Measurements from ENCODE around the gene GCFC2.

GRCh38 chr2:75752828-75753227 lies 42.1 kb upstream of the GCFC2 start:
- TF ChIP-seq CTCF (IDR thresholded peaks at IDR 0.05; ENCODE audit: insufficient read depth, low read depth, low read length) = no peak
- TF ChIP-seq EZH2 (IDR thresholded peaks at IDR 0.05; ENCODE audit: insufficient read depth, low read length) = no peak

Data from astrocyte (in vitro differentiated cells and primary cell).